Stimulated activated CD8-positive, alpha-beta memory T cell treated with anti-CD3 and anti-CD28 coated beads, Interleukin-4, amount 100 ng/mL, for 24 hours (primary cell): Measurements from ENCODE around the gene HMX1.

Experiments used
- DNase-seq: peaks from one replicate; pipeline ENCODE4 v3.0.0-alpha.2; 2020; ENCODE audit warnings: low read depth

The HMX1 gene

GRCh38 chr4:8819473-8820177 is 52.0 kb downstream of the HMX1 start:
- no peak for DNase-seq

DNA sequence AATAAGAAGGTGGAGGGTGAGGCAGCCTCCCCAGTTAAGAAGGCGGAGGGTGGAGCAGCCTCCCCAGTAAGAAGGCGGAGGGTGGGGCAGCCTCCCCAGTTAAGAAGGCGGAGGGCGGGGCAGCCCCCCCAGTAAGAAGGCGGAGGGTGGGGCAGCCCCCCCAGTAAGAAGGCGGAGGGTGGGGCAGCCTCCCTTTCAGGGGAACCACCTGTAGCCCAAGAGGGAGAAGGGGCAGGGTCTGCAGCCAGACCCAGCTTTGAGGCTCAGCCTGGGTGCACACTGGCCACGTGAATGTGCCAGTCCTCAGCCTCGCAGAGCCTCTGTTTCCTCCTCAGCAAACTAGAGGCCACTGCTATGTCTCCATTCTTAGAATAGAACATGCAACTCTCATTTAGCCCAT is 52.6 kb downstream of the HMX1 start:
- DNase-seq = no peak

DNA sequence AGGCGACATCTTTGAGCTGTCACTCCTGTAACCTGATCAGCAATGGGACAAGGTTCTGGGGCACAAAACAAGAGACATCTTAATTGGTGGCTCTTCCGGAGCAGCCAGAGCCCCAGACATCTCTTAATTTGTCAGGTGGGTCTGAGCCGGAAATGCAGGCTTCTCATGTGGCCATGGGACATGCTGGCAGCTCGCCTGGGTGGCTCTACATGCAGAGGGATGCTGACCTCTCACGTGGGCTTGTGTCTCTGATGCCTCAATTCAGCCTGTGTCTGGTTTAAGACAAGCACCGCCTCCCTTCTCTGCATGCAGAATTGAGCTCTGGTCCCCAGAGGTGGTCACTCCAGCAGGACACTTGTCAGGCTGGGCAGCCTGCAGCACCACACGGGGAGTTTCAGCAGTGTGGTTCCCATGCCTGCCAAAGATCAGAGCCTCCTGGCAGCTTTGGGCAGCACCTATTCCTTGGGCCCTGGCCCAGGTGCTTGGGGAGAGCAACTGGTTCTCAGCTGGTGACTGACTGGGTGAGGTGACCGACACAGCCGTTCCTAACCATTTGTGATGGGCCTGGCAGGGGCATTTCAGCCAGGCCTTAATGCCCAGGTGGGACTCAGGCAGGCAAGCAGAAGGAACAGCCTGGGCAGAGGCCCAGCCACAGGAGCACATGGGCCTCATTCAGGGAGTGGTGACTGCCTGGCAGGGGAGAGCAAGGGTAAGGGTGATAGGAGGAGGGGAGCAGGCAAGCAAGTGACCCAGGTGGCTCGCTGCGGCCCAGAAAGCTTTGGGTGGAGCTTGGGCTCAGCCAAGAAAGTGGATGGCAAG is 53.4 kb downstream of the HMX1 start:
- DNase-seq = no peak

- no peak for DNase-seq
Measured at GRCh38 chr4:8817813-8818062, 53.9 kb downstream of the HMX1 start.

DNA sequence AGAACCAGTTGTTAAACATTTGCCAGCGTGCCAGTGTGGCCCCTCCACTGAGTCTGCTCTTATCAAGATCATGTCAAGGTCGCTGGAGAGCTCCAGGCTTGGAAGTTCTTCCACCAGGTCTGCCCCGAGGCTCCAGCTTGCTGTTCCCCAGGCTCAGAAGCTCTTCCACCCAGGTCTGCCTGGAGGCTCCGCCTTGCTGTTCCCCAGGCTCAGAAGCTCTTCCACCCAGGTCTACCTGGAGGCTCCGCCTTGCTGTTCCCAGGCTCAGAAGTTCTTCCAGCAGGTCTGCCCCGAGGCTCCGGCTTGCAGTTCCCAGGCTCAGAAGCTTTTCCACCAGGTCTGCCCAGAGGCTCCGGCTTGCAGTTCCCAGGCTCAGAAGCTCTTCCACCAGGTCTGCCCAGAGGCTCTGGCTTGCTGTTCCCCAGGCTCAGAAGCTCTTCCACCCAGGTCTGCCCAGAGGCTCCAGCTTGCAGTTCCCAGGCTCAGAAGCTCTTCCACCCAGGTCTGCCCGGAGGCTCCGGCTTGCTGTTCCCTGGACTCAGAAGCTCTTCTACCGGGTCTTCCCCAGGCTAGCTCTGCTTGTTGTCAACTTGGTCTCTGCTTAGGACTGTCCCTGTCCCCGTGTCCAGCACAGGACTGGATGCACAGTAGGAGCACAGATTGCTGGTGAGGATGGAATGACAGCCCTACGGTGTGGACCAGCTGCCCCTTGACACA is 54.4 kb downstream of the HMX1 start:
- no peak for DNase-seq
